ENCODE data around the gene TSGA10IP.

GRCh38 chr11:65897020-65897471 is 48.2 kb upstream of the TSGA10IP start:
- TF ChIP-seq CTCF (IDR thresholded peaks at IDR 0.05): no peak
- no peak for TF ChIP-seq POLR2A (IDR thresholded peaks at IDR 0.05)
- TF ChIP-seq POLR2AphosphoS5 (IDR thresholded peaks at IDR 0.05): no peak

Data from sigmoid colon (tissue), 4 donors.